Measurements from ENCODE around the gene PIM3. TPM values are rescaled to one million over a fixed set of nuclear protein-coding genes. Genes with fewer than 3 reads are reported as not detected.

Gene PIM3
- polyA plus RNA-seq, 3 donors from 2014 or later: 14.5 to 20.6 (median 15.8) TPM

Other genes starting within 250 kb of the PIM3 start
- 1 to 10 TPM; 1.5 to 4.5 (median 2.1) TPM for gene BRD1, start 132.9 kb upstream of the PIM3 start, polyA plus RNA-seq
- 1 to 10 TPM; 4.1 to 9.7 (median 4.6) TPM for gene ZBED4, start 106.9 kb upstream of the PIM3 start, polyA plus RNA-seq
- 10 to 100 TPM; 11.7 to 26.6 (median 12.6) TPM for gene ALG12, start 42.3 kb upstream of the PIM3 start, polyA plus RNA-seq
- gene CRELD2, start 42.1 kb upstream of the PIM3 start, polyA plus RNA-seq: 10 to 100 TPM; 61.3 to 94.8 (median 76.9) TPM
- not detected for gene IL17REL, start 52.0 kb downstream of the PIM3 start, polyA plus RNA-seq
- not detected for gene TTLL8, start 97.5 kb downstream of the PIM3 start, polyA plus RNA-seq
- 100 to 1,000 TPM in 1 of 3 donors, 10 to 100 TPM in 2; 64.8 to 123 (median 71.7) TPM for gene MLC1, start 124.7 kb downstream of the PIM3 start, polyA plus RNA-seq
- gene MOV10L1, start 129.2 kb downstream of the PIM3 start, polyA plus RNA-seq: 1 to 10 TPM in 1 of 3 donors, not detected in 2; 1.4 TPM
- under 1 TPM in 1 of 3 donors, not detected in 2; 0.07 TPM for gene PANX2, start 210.0 kb downstream of the PIM3 start, polyA plus RNA-seq
- gene TRABD, start 225.1 kb downstream of the PIM3 start, polyA plus RNA-seq: 10 to 100 TPM; 33.2 to 63.5 (median 35.3) TPM
- 1 to 10 TPM; 2.6 to 5.7 (median 3.6) TPM for gene SELENOO, start 240.2 kb downstream of the PIM3 start, polyA plus RNA-seq